Limb (tissue), 2 donors: ENCODE data around the gene CDC42SE2.

ENCODE experiments used
- DNase-seq, 2 donors: peaks; one replicate each; pipeline ENCODE4 v3.0.0-alpha.2; 2016; ENCODE audit errors: extremely low spot score in 2 of 2

Gene CDC42SE2, protein sequence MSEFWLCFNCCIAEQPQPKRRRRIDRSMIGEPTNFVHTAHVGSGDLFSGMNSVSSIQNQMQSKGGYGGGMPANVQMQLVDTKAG

GRCh38 chr5:131263648-131264450, at the start of gene CDC42SE2:
Gene CDC42SE2, plus strand, starts transcription at chr5:131264053. Its CDS starts 95,441 bp downstream, at chr5:131359494.
- DNase-seq, result peak; percentile 93

DNA sequence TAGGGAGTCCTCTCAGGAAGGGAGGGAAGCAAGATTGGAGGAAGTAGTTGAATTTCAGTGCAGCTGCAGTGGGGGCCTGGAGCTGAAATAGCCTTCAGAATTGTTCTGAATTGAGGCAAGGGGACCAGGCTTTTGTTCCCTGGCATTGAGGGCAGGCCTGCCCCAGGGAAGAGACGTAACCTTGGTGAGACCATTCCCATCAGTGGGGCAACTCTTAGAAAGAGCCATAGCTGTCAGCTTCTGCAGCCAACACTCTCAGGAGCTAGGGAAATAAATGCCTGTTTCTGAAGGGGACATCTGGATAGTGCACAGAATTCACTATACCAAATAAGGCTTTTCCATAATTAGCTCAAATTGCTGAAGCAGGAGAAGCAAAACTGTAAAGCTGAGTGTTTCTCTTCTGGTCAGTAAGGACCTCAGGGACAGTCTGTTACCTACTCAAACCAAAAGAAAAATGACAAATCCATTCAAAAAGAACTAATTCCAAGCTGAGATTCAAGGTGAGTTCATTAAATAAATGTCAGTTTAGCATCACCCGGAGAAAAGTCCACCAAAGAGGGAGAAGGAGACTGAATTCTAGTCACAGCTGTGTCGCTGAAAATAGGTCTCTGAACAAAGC, 49.1 kb upstream of the CDC42SE2 start:
- no peak for DNase-seq

DNA sequence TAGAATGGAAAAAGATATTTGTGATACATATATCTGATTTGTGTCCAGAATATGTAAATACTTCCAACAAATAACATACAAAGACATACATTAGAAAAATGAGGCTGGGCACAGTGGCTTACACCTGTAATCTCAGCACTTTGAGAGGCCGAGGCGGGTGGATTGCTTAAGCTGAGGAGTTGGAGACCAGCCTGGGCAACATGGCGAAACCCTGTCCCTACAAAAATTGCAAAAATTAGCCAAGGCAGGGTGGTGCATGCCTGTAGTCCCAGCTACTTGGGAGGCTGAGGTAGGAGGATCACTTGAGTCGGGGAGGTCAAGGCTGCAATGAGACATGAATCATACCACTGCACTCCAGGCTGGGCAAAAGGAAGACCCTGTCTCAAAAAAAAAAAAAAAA, 46.1 kb upstream of the CDC42SE2 start:
- no peak for DNase-seq

- no peak for DNase-seq
Measured at GRCh38 chr5:131218392-131218791, 45.5 kb upstream of the CDC42SE2 start.

- no peak for DNase-seq
Measured at GRCh38 chr5:131220566-131220965, 43.3 kb upstream of the CDC42SE2 start.

- DNase-seq, result no peak
Measured at GRCh38 chr5:131221008-131221703, 42.7 kb upstream of the CDC42SE2 start.

GRCh38 chr5:131221888-131222287, 42.0 kb upstream of the CDC42SE2 start:
- DNase-seq, result no peak

GRCh38 chr5:131222731-131223130, 41.1 kb upstream of the CDC42SE2 start:
- no peak for DNase-seq

GRCh38 chr5:131223751-131224386, 40.0 kb upstream of the CDC42SE2 start:
- DNase-seq, result no peak

GRCh38 chr5:131224387-131225201, 39.3 kb upstream of the CDC42SE2 start:
- DNase-seq, result no peak

- no peak for DNase-seq
Measured at GRCh38 chr5:131225282-131225974, 38.4 kb upstream of the CDC42SE2 start.

- DNase-seq, result no peak
Measured at GRCh38 chr5:131226899-131227298, 37.0 kb upstream of the CDC42SE2 start.

DNA sequence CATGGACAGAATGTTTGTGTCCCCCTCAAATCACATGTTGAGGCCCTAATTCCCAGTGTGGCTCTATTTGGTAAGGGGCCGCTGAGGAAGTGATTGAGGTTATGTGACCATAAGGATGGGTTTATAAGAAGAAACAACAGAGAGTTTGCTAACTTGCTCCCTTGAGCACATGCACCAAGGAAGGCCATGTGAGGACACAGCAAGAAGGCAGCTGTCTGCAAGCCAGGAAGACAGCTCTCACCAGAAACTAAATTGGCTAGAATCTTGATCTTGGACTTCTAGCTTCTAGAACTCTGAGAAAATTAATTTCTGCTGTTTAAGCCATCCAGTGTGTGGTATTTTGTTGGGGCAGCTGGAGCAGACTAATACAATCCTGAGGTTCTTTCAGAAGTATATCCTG, 35.2 kb upstream of the CDC42SE2 start:
- no peak for DNase-seq

- no peak for DNase-seq
Measured at GRCh38 chr5:131229623-131230022, 34.2 kb upstream of the CDC42SE2 start.

GRCh38 chr5:131230406-131230805, 33.4 kb upstream of the CDC42SE2 start:
- DNase-seq, result no peak

GRCh38 chr5:131239686-131240085, 24.2 kb upstream of the CDC42SE2 start:
- DNase-seq, result no peak

- no peak for DNase-seq
Measured at GRCh38 chr5:131242728-131243255, 21.1 kb upstream of the CDC42SE2 start.

GRCh38 chr5:131245312-131245711, 18.5 kb upstream of the CDC42SE2 start:
- no peak for DNase-seq

DNA sequence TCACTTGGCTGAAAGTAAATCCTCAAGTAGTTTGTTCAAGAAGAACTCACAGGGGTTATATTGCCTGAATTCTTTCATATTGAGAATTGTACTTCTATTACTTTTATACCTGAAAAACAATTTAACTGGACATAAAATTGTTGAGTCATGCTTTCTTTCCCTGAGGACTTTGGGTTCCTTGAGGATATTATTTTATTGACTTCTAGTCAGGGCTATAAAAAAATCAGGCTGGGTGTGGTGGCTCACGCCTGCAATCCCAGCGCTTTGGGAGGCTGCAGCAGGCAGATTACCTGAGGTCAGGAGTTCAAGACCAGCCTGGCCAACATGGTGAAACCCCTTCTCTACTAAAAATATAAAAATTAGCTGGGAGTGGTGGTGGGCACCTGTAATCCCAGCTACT, 17.9 kb upstream of the CDC42SE2 start:
- no peak for DNase-seq

GRCh38 chr5:131246504-131246903, 17.3 kb upstream of the CDC42SE2 start:
- no peak for DNase-seq
